GM19372 (cell line): ENCODE data around the gene GK2.

Source experiments
- ATAC-seq: cut with Tn5 transposase; IDR thresholded peaks from one replicate; pipeline ENCODE4 v1.9.1; 2021; ENCODE audit warnings: mild to moderate bottlenecking, low read depth, moderate library complexity; ENCODE audit not compliant: unreplicated experiment

GK2 gene

GRCh38 chr4:79408063-79408462 is at the start of gene GK2:
Gene GK2 (minus strand): TSS chr4:79408228. CDS start chr4:79408200, 28 bp downstream.
- ATAC-seq = no peak

- no peak for ATAC-seq
Measured at GRCh38 chr4:79455216-79455615, 47.2 kb upstream of the GK2 start.

GRCh38 chr4:79454656-79455055 is 46.6 kb upstream of the GK2 start:
- no peak for ATAC-seq

- ATAC-seq = no peak
Measured at GRCh38 chr4:79450053-79450452, 42.0 kb upstream of the GK2 start.

- no peak for ATAC-seq
Measured at GRCh38 chr4:79446145-79446544, 38.1 kb upstream of the GK2 start.

- no peak for ATAC-seq
Measured at GRCh38 chr4:79445371-79445781, 37.3 kb upstream of the GK2 start.

GRCh38 chr4:79442422-79442821 is 34.4 kb upstream of the GK2 start:
- no peak for ATAC-seq

- no peak for ATAC-seq
Measured at GRCh38 chr4:79439489-79439888, 31.5 kb upstream of the GK2 start.

GRCh38 chr4:79431839-79432238 is 23.8 kb upstream of the GK2 start:
- ATAC-seq = no peak

- ATAC-seq = no peak
Measured at GRCh38 chr4:79429113-79429903, 21.3 kb upstream of the GK2 start.

- ATAC-seq = no peak
Measured at GRCh38 chr4:79426989-79427388, 19.0 kb upstream of the GK2 start.

GRCh38 chr4:79425586-79425985 is 17.6 kb upstream of the GK2 start:
- no peak for ATAC-seq

GRCh38 chr4:79421483-79421882 is 13.5 kb upstream of the GK2 start:
- ATAC-seq = no peak

- no peak for ATAC-seq
Measured at GRCh38 chr4:79413886-79414285, 5.9 kb upstream of the GK2 start.

- no peak for ATAC-seq
Measured at GRCh38 chr4:79413032-79413885, 5.2 kb upstream of the GK2 start.

GRCh38 chr4:79404666-79405065 is 3.4 kb downstream of the GK2 start:
- ATAC-seq = no peak

- ATAC-seq = no peak
Measured at GRCh38 chr4:79403356-79403755, 4.7 kb downstream of the GK2 start.

GRCh38 chr4:79402332-79402851 is 5.6 kb downstream of the GK2 start:
- ATAC-seq = no peak

- no peak for ATAC-seq
Measured at GRCh38 chr4:79399076-79399475, 9.0 kb downstream of the GK2 start.

- ATAC-seq = no peak
Measured at GRCh38 chr4:79397951-79398350, 10.1 kb downstream of the GK2 start.

GRCh38 chr4:79396794-79397193 is 11.2 kb downstream of the GK2 start:
- no peak for ATAC-seq
